Measurements from ENCODE around the gene DHCR7.

GRCh38 chr11:71456831-71457230 lies 8.6 kb upstream of the DHCR7 start:
- TF ChIP-seq ZNF274 (IDR thresholded peaks at IDR 0.05; ENCODE audit: low read depth, low read length) (no peak), SUZ12 (IDR thresholded peaks at IDR 0.05; ENCODE audit: extremely low read depth, insufficient read depth, insufficient read length) (no peak), YY1 (IDR thresholded peaks at IDR 0.05; ENCODE audit: insufficient read depth, insufficient read length) (no peak)
